Activated CD8-positive, alpha-beta memory T cell treated with anti-CD3 and anti-CD28 coated beads for 1 hour (primary cell): ENCODE results near the gene PTPRN2.
"Not testable (repeated sequence)": the region's sequence is repeated elsewhere in the genome, so short reads cannot be mapped to it uniquely, and the experiment has no call there.

ENCODE experiments used
- DNase-seq, 2 donors: peaks; one replicate each; pipeline ENCODE4 v3.0.0-alpha.2; 2020; ENCODE audit warnings: low read depth in 1 of 2; ENCODE audit errors: extremely low read depth in 1 of 2

PTPRN2 gene

GRCh38 chr7:157745721-157746709, 841.6 kb downstream of the PTPRN2 start:
- no peak for DNase-seq

GRCh38 chr7:157744786-157745601, 842.6 kb downstream of the PTPRN2 start:
- no peak for DNase-seq

- DNase-seq: no peak
These were observed 843.7 kb downstream of the PTPRN2 start for GRCh38 chr7:157743781-157744525.

GRCh38 chr7:157740251-157740798, 847.3 kb downstream of the PTPRN2 start:
- no peak for DNase-seq

GRCh38 chr7:157739650-157740049, 848.0 kb downstream of the PTPRN2 start:
- no peak for DNase-seq

GRCh38 chr7:157739031-157739430, 848.6 kb downstream of the PTPRN2 start:
- no peak for DNase-seq

GRCh38 chr7:157738066-157738460, 849.6 kb downstream of the PTPRN2 start:
- DNase-seq: no peak

GRCh38 chr7:157737151-157738065, 850.2 kb downstream of the PTPRN2 start:
- DNase-seq: no peak

- DNase-seq: no peak
These were observed 851.3 kb downstream of the PTPRN2 start for GRCh38 chr7:157736341-157736740.

GRCh38 chr7:157735826-157736225, 851.8 kb downstream of the PTPRN2 start:
- no peak for DNase-seq

GRCh38 chr7:157734676-157735640, 852.7 kb downstream of the PTPRN2 start:
- no peak for DNase-seq

- DNase-seq: not testable (repeated sequence)
These were observed 853.7 kb downstream of the PTPRN2 start for GRCh38 chr7:157733760-157734395.

- no peak for DNase-seq
These were observed 856.5 kb downstream of the PTPRN2 start for GRCh38 chr7:157731126-157731525.

- DNase-seq: no peak
These were observed 857.0 kb downstream of the PTPRN2 start for GRCh38 chr7:157730614-157731013.

- no peak for DNase-seq
These were observed 858.1 kb downstream of the PTPRN2 start for GRCh38 chr7:157729566-157729965.

GRCh38 chr7:157727964-157728615, 859.5 kb downstream of the PTPRN2 start:
- no peak for DNase-seq

GRCh38 chr7:157726764-157727163, 860.9 kb downstream of the PTPRN2 start:
- no peak for DNase-seq
